ENCODE measurements around the gene AXIN1.
"Not testable (repeated sequence)": the region's sequence is repeated elsewhere in the genome, so short reads cannot be mapped to it uniquely, and the experiment has no call there.

The AXIN1 gene

GRCh38 chr16:381012-381788 is 28.7 kb upstream of the AXIN1 start:
- DNase-seq (ENCODE audit: low read depth) = no peak

GRCh38 chr16:380762-381011 is 28.2 kb upstream of the AXIN1 start:
- DNase-seq (ENCODE audit: low read depth) = no peak

GRCh38 chr16:379961-380761 is 27.6 kb upstream of the AXIN1 start:
- no peak for DNase-seq (ENCODE audit: low read depth)

GRCh38 chr16:379183-379960 is 26.8 kb upstream of the AXIN1 start:
- no peak for DNase-seq (ENCODE audit: low read depth)

GRCh38 chr16:378821-379182 is 26.3 kb upstream of the AXIN1 start:
- no peak for DNase-seq (ENCODE audit: low read depth)

- not testable (repeated sequence) for DNase-seq (ENCODE audit: low read depth)
Observed at GRCh38 chr16:378113-378820, 25.7 kb upstream of the AXIN1 start.

- DNase-seq (ENCODE audit: low read depth) = no peak
Observed at GRCh38 chr16:377419-377951, 25.0 kb upstream of the AXIN1 start.

GRCh38 chr16:376817-377418 is 24.4 kb upstream of the AXIN1 start:
- DNase-seq (ENCODE audit: low read depth) = no peak

- DNase-seq (ENCODE audit: low read depth) = no peak
Observed at GRCh38 chr16:375927-376816, 23.6 kb upstream of the AXIN1 start.

GRCh38 chr16:375212-375611 is 22.7 kb upstream of the AXIN1 start:
- no peak for DNase-seq (ENCODE audit: low read depth)

GRCh38 chr16:374616-374926 is 22.0 kb upstream of the AXIN1 start:
- no peak for DNase-seq (ENCODE audit: low read depth)

GRCh38 chr16:373848-374615 is 21.5 kb upstream of the AXIN1 start:
- DNase-seq (ENCODE audit: low read depth) = no peak

GRCh38 chr16:373020-373598 is 20.6 kb upstream of the AXIN1 start:
- no peak for DNase-seq (ENCODE audit: low read depth)

GRCh38 chr16:372302-372983 is 19.9 kb upstream of the AXIN1 start:
- no peak for DNase-seq (ENCODE audit: low read depth)

- DNase-seq (ENCODE audit: low read depth) = no peak
Observed at GRCh38 chr16:371515-372301, 19.2 kb upstream of the AXIN1 start.

- no peak for DNase-seq (ENCODE audit: low read depth)
Observed at GRCh38 chr16:370979-371514, 18.5 kb upstream of the AXIN1 start.

GRCh38 chr16:370443-370842 is 17.9 kb upstream of the AXIN1 start, which contains the start of gene MRPL28:
Gene MRPL28, minus strand, starts transcription at chr16:370538. Its CDS starts 320 bp downstream, at chr16:370218.
- DNase-seq (ENCODE audit: low read depth) = peak; percentile 89

Data from stimulated activated CD4-positive, alpha-beta T cell treated with anti-CD3 and anti-CD28 coated beads, Interleukin-2, amount 100 ng/mL, for 4 hours (primary cell).